B cell (primary cell): ENCODE results near the gene CREBBP.

Experiments
- CTCF ChIP-seq: fragments of 200-600 bp; IDR thresholded peaks from one replicate; pipeline ENCODE4 v1.8.0; 2022; ENCODE audit warnings: antibody characterized with exemption, mild to moderate bottlenecking
- EZH2 ChIP-seq: IDR thresholded peaks from 2 replicates; pipeline ENCODE4 v1.6.1; 2012; ENCODE audit warnings: borderline replicate concordance, low read depth, mild to moderate bottlenecking, moderate library complexity, low read length; ENCODE audit not compliant: insufficient read depth, poor library complexity, severe bottlenecking

DNA sequence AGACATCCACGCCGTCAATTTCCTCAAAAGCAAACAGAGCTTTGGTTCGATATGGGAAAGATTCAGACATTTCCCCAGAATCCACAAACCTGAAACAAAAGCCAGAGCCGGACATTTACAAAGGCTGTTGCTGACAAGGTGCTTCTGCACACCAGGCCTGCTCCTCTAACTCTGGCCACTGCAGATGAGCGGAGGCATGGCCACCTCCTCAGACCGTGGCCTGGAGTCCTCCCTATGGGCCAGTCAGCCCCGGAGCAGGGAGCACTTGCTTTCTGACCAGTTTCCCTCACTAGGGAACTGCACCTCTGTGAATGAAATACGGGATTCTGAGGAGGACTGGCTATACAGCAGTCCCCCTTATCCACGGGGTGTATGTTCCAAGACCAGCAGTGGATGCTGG lies 140.9 kb downstream of the CREBBP start:
- no peak for TF ChIP-seq EZH2
- TF ChIP-seq CTCF, result no peak
